NT2/D1 (cell line): Measurements from ENCODE around the gene ZNF57.
"Not testable (repeated sequence)": the region's sequence is repeated elsewhere in the genome, so short reads cannot be mapped to it uniquely, and the experiment has no call there.

Source experiments
- DNase-seq: peaks from one replicate; pipeline ENCODE4 v3.0.0-alpha.2; 2011; ENCODE audit warnings: low read depth, low spot score
- H3K27me3 ChIP-seq: 2 replicates; pipeline ENCODE4 v1.6.0; 2011; ENCODE audit warnings: mild to moderate bottlenecking; ENCODE audit not compliant: insufficient read length, insufficient read depth
- H3K36me3 ChIP-seq: 2 replicates; pipeline ENCODE4 v1.6.1; 2011; ENCODE audit warnings: mild to moderate bottlenecking, low read length, mixed read lengths; ENCODE audit not compliant: insufficient read depth, insufficient read length
- H3K4me1 ChIP-seq: 2 replicates; pipeline ENCODE4 v1.5.1; 2011; ENCODE audit not compliant: insufficient read depth, insufficient read length
- H3K4me3 ChIP-seq: 2 replicates; pipeline ENCODE4 v1.5.1; 2011; ENCODE audit warnings: low read depth; ENCODE audit not compliant: insufficient read length
- H3K9ac ChIP-seq: 2 replicates; pipeline ENCODE4 v1.6.0; 2011; ENCODE audit warnings: low read depth; ENCODE audit not compliant: insufficient read length
- H3K9me3 ChIP-seq: 2 replicates; pipeline ENCODE4 v1.5.1; 2011; ENCODE audit warnings: mild to moderate bottlenecking, low read length; ENCODE audit not compliant: insufficient read depth
- SUZ12 ChIP-seq: IDR thresholded peaks from 2 replicates; pipeline ENCODE4 v1.6.1; 2011; ENCODE audit not compliant: insufficient read length, insufficient read depth; ENCODE audit errors: extremely low read depth
- YY1 ChIP-seq: IDR thresholded peaks from 2 replicates; pipeline ENCODE4 v1.6.1; 2011; ENCODE audit not compliant: insufficient read length, insufficient read depth
- ZNF274 ChIP-seq: IDR thresholded peaks from 2 replicates; pipeline ENCODE4 v1.6.1; 2011; ENCODE audit warnings: mild to moderate bottlenecking, low read depth, low read length

The ZNF57 gene

GRCh38 chr19:2923510-2923909 is 22.8 kb downstream of the ZNF57 start:
- Histone ChIP-seq H3K36me3 (peaks cover 13% of the 10 kb centered on the region), H3K9me3 (no peaks in the 10 kb centered on the region), H3K9ac (no peak overlapping the region), H3K4me3 (no peak overlapping the region), H3K27me3 (no peaks in the 10 kb centered on the region), H3K4me1 (peaks cover 3% of the 10 kb centered on the region)
- TF ChIP-seq ZNF274: no peak
- TF ChIP-seq YY1: no peak
- no peak for TF ChIP-seq SUZ12
- DNase-seq: no peak

- peaks cover 7% of the 10 kb centered on the region; the same call in 1 of the 2 replicates for H3K9me3 ChIP-seq
- H3K4me1 ChIP-seq: peaks cover 3% of the 10 kb centered on the region
- no peak overlapping the region for H3K9ac ChIP-seq
- TF ChIP-seq ZNF274: no peak
- no peak for TF ChIP-seq YY1
- TF ChIP-seq SUZ12: no peak
- no peak for DNase-seq
- H3K27me3 ChIP-seq: no peaks in the 10 kb centered on the region
- peaks cover 7% of the 10 kb centered on the region for H3K36me3 ChIP-seq
- no peak overlapping the region for H3K4me3 ChIP-seq
Observed at GRCh38 chr19:2926341-2927031, 25.8 kb downstream of the ZNF57 start.

- DNase-seq: no peak
- Histone ChIP-seq H3K9ac (no peak overlapping the region), H3K4me3 (no peak overlapping the region), H3K9me3 (peaks cover 11% of the 10 kb centered on the region; the same call in 1 of the 2 replicates), H3K27me3 (no peaks in the 10 kb centered on the region), H3K4me1 (peaks cover 3% of the 10 kb centered on the region), H3K36me3 (peaks cover 8% of the 10 kb centered on the region)
- TF ChIP-seq SUZ12 (no peak), YY1 (no peak), ZNF274 (no peak)
Observed at GRCh38 chr19:2927032-2927430, 26.3 kb downstream of the ZNF57 start.

GRCh38 chr19:2933490-2933910 is 32.8 kb downstream of the ZNF57 start:
- Histone ChIP-seq H3K4me3 (no peak overlapping the region), H3K9me3 (peaks cover 59% of the 10 kb centered on the region), H3K36me3 (peaks cover 51% of the 10 kb centered on the region), H3K27me3 (no peaks in the 10 kb centered on the region), H3K9ac (no peak overlapping the region), H3K4me1 (no peaks in the 10 kb centered on the region)
- DNase-seq: no peak
- TF ChIP-seq SUZ12: no peak
- peak; percentile 49; the same call in 1 of the 2 replicates for TF ChIP-seq ZNF274

GRCh38 chr19:2935863-2936262 is 35.1 kb downstream of the ZNF57 start:
- H3K4me3 ChIP-seq, H3K9ac ChIP-seq, H3K27me3 ChIP-seq, DNase-seq, H3K4me1 ChIP-seq: not testable (repeated sequence)
- H3K9me3 ChIP-seq: peaks cover 55% of the 10 kb centered on the region
- H3K36me3 ChIP-seq: peaks cover 60% of the 10 kb centered on the region

GRCh38 chr19:2942928-2943640 is 42.4 kb downstream of the ZNF57 start:
- H3K36me3 ChIP-seq: peaks cover 17% of the 10 kb centered on the region

GRCh38 chr19:2944403-2944774 is 43.7 kb downstream of the ZNF57 start:
- TF ChIP-seq SUZ12 (no peak), YY1 (no peak), ZNF274 (no peak)
- no peaks in the 10 kb centered on the region for H3K9me3 ChIP-seq
- H3K36me3 ChIP-seq: peaks cover 10% of the 10 kb centered on the region
- H3K9ac ChIP-seq: peak overlapping the region; percentile 93
- peaks cover 3% of the 10 kb centered on the region for H3K4me1 ChIP-seq
- no peaks in the 10 kb centered on the region for H3K27me3 ChIP-seq
- peak overlapping the region; percentile 85 for H3K4me3 ChIP-seq
- DNase-seq: no peak

More at GRCh38 chr19:2942928-2943640, 42.4 kb downstream of the ZNF57 start:
- Histone ChIP-seq H3K4me1 (no peaks in the 10 kb centered on the region), H3K9ac (no peak overlapping the region), H3K9me3 (no peaks in the 10 kb centered on the region), H3K27me3 (no peaks in the 10 kb centered on the region), H3K4me3 (no peak overlapping the region)
- no peak for TF ChIP-seq YY1
- no peak for TF ChIP-seq ZNF274
- TF ChIP-seq SUZ12: no peak
- DNase-seq: no peak
